Stimulated activated naive CD8-positive, alpha-beta T cell treated with anti-CD3 and anti-CD28 coated beads, Interleukin-15, Interleukin-2, amounts not matched to agents 100 ng/mL and 50 ng/mL, for 24 hours (primary cell): ENCODE data around the gene NRDC.
A peak's percentile ranks its signal among the peaks of the same experiment; 100 is the strongest.

Experiments
- H3K27ac Mint-ChIP-seq: one replicate; pipeline ENCODE4 v1.8.0; 2021; ENCODE audit warnings: mild to moderate bottlenecking, mixed read lengths
- H3K27me3 Mint-ChIP-seq: one replicate; pipeline ENCODE4 v1.8.0; 2021; ENCODE audit warnings: mixed read lengths
- H3K36me3 Mint-ChIP-seq: one replicate; pipeline ENCODE4 v1.8.0; 2021; ENCODE audit warnings: low read depth, mixed read lengths
- H3K4me1 Mint-ChIP-seq: one replicate; pipeline ENCODE4 v1.8.0; 2021; ENCODE audit warnings: low read depth, mixed read lengths
- H3K4me3 Mint-ChIP-seq: one replicate; pipeline ENCODE4 v1.8.0; 2021; ENCODE audit warnings: mild to moderate bottlenecking, mixed read lengths
- H3K9me3 Mint-ChIP-seq: one replicate; pipeline ENCODE4 v1.8.0; 2021; ENCODE audit warnings: mixed read lengths

The NRDC gene, protein sequence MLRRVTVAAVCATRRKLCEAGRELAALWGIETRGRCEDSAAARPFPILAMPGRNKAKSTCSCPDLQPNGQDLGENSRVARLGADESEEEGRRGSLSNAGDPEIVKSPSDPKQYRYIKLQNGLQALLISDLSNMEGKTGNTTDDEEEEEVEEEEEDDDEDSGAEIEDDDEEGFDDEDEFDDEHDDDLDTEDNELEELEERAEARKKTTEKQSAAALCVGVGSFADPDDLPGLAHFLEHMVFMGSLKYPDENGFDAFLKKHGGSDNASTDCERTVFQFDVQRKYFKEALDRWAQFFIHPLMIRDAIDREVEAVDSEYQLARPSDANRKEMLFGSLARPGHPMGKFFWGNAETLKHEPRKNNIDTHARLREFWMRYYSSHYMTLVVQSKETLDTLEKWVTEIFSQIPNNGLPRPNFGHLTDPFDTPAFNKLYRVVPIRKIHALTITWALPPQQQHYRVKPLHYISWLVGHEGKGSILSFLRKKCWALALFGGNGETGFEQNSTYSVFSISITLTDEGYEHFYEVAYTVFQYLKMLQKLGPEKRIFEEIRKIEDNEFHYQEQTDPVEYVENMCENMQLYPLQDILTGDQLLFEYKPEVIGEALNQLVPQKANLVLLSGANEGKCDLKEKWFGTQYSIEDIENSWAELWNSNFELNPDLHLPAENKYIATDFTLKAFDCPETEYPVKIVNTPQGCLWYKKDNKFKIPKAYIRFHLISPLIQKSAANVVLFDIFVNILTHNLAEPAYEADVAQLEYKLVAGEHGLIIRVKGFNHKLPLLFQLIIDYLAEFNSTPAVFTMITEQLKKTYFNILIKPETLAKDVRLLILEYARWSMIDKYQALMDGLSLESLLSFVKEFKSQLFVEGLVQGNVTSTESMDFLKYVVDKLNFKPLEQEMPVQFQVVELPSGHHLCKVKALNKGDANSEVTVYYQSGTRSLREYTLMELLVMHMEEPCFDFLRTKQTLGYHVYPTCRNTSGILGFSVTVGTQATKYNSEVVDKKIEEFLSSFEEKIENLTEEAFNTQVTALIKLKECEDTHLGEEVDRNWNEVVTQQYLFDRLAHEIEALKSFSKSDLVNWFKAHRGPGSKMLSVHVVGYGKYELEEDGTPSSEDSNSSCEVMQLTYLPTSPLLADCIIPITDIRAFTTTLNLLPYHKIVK

DNA sequence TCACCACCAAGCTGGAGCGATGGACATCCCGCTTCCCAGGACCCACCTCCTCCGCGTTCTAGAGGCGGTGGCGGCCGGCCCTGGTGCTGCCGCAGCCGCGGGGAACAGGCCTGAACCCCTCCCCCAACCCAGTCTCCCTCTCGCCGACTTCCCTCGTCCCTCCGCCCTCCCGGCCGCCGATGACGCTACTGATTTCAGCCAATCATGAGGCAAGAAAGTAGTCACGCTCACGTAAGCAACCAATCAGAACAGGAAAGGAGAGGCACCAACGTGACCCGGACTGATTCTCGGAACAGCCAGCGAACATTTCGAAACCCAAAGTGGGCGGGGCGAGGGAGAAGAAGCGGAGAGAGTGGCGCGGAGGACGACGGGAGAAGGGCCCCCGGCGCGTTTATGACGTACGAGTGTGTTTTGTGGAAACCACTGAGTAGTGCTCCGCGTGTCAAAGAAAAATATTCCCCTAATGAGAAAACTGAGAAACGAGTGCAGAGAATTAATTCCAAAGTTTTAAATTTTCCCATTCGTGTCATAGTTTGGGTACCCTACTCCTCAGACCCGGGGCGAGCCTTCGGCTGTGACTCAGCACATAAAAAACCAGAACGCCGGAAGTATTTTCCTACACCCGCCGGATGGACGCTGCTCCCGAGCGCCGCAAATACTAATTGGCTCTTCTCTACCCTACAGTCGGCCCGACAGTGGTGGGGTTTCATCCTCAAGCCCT lies at the start of gene NRDC:
TSS of gene NRDC (minus strand) at position 112 of the 721 bp plus-strand sequence. CDS start 112 bp downstream, outside the sequence.
- peaks cover 4% of the 10 kb centered on the region for H3K4me1 Mint-ChIP-seq
- peaks cover 22% of the 10 kb centered on the region for H3K36me3 Mint-ChIP-seq
- H3K4me3 Mint-ChIP-seq, result no peak within 1 kb of the TSS
- H3K27me3 Mint-ChIP-seq, result peaks cover 13% of the 10 kb centered on the region
- H3K27ac Mint-ChIP-seq, result no peak within 1 kb of the TSS
- no peaks in the 10 kb centered on the region for H3K9me3 Mint-ChIP-seq

DNA sequence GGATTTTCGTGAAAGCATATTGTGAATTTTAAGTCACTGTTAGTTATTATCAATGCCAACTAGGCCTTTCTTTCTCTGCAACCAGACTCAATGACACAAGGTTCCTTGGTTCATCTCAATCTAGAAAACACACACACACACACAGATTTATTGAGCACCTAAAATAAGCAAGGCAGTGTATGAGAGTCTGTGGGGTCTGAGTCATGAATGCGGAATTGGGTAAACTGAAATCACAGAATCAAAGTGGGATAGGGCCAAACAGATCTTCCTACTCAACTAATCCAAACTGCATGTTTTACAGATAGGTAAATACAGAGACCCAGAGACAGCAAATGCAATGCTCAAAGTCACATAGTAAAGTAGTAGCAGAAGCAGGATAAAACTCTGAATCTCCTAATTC lies 48.5 kb upstream of the NRDC start:
- no peaks in the 10 kb centered on the region for H3K4me1 Mint-ChIP-seq
- peaks cover 3% of the 10 kb centered on the region for H3K27me3 Mint-ChIP-seq
- H3K9me3 Mint-ChIP-seq, result no peaks in the 10 kb centered on the region
- H3K36me3 Mint-ChIP-seq, result no peaks in the 10 kb centered on the region
- H3K27ac Mint-ChIP-seq, result no peak overlapping the region
- no peak overlapping the region for H3K4me3 Mint-ChIP-seq

DNA sequence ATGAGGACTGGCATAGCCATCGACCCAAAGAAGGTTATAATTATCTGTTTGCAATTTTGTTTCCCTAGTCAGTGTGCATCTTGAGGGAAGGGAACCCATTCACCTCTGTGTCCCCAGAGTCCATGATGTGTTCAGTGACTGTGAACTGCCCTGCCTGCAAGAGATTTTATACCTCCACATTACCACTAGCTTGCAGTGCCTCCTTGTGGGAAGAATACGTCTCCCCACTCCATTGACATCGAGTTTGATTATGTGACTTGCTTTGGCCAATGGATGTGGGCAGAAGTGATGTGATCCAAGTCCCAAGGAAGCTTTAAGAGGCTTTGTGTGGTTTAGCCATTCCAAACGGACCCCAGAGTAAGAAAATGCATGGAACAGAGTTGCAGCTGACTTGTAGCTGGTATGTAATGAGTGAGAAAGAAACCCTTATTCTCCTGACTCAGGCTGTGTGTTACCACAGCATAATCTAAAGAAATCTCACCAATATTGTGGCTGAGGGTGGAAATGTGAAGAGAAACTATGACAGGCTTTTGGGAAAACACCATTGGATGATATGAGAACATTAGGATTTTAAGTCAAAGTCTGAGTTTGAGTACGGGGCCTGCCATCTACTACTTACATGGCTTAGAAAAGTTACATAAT lies 47.8 kb upstream of the NRDC start:
- Mint-ChIP-seq H3K4me1 (no peaks in the 10 kb centered on the region), H3K4me3 (no peak overlapping the region), H3K27me3 (peaks cover 6% of the 10 kb centered on the region), H3K36me3 (no peaks in the 10 kb centered on the region), H3K27ac (no peak overlapping the region), H3K9me3 (no peaks in the 10 kb centered on the region)

DNA sequence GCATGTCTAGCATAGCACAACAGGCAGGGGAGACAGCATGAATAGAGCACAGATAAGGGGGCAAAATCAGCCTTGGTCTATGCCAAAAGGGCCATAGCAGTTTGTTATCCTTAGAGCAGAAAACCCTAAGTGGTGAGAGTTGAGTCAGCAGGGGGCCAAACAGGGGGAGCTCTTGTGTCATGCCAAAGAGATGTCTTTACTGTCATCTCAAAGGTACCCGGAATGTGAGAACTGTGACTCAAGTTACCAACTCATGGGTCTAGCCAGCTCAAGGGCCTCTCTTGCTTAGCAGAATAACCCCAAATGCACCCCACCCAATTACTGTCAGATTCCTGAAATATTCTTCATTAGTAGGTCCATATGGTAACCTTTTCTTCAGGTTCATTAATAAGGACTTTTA lies 45.9 kb upstream of the NRDC start:
- Mint-ChIP-seq H3K4me1 (no peaks in the 10 kb centered on the region), H3K27ac (no peak overlapping the region), H3K27me3 (peaks cover 19% of the 10 kb centered on the region), H3K4me3 (no peak overlapping the region), H3K36me3 (no peaks in the 10 kb centered on the region), H3K9me3 (no peaks in the 10 kb centered on the region)

DNA sequence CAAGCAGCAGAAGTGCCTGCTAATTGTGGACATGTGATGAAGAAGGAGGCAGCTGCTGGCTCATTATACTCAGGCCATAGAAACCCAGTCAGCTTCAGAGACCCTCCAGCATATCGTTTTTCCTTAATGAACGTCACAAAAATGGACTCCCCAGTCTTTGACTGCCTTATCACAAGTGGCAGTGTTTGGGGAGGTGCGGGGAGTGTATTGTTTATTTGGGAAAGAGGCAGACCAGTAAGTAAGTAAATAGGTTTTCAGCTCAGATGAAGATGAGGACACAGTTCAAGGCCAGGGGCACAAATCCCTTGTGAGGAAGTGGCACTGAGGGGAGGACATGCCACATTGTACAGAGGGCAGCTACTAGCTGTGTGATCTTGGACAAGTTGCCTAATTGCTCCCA lies 43.5 kb upstream of the NRDC start:
- H3K9me3 Mint-ChIP-seq, result no peaks in the 10 kb centered on the region
- peaks cover 28% of the 10 kb centered on the region for H3K27me3 Mint-ChIP-seq
- no peak overlapping the region for H3K4me3 Mint-ChIP-seq
- no peak overlapping the region for H3K27ac Mint-ChIP-seq
- H3K4me1 Mint-ChIP-seq, result no peaks in the 10 kb centered on the region
- H3K36me3 Mint-ChIP-seq, result no peaks in the 10 kb centered on the region

DNA sequence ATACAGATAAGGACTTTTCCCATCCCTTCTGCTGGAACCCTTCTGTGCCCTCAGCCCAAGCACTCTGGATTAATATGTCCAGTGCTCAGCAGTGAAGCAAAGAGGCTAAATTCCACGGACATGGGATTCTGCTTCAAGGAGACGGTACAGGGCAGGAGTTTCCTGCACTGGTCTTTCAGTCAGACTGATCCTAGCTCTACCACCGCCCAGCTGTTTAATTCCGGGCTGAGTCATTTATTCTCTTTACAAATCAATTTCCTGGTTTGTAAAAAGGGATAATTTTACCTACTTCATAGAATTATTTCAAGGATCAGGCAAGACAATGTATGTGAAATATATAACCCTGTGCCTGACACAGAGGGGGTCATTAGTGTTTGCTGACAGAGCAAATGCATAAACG lies 41.6 kb upstream of the NRDC start:
- H3K27ac Mint-ChIP-seq, result no peak overlapping the region
- no peaks in the 10 kb centered on the region for H3K4me1 Mint-ChIP-seq
- H3K9me3 Mint-ChIP-seq, result no peaks in the 10 kb centered on the region
- H3K4me3 Mint-ChIP-seq, result no peak overlapping the region
- peaks cover 31% of the 10 kb centered on the region for H3K27me3 Mint-ChIP-seq
- H3K36me3 Mint-ChIP-seq, result no peaks in the 10 kb centered on the region

DNA sequence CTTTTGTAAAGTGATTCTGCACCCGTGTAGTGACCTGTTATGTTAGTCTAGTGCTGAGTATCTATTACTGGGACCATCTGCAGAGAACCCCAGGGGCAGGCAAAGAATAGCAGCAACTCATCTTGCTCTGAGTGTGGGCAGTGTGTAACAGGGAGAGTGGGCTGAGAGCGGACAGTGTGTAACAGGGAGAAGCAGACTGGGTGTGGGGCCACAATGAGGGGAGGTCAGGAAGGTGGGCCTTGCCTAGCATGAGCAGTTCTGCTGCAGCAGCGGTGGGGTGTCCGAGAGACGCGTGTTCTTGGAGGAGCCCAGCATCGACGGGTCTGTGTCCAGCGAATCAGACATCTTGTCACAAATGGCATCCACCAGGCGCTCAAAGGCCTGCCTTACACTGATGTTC lies 41.2 kb upstream of the NRDC start:
- no peaks in the 10 kb centered on the region for H3K9me3 Mint-ChIP-seq
- no peaks in the 10 kb centered on the region for H3K4me1 Mint-ChIP-seq
- H3K27me3 Mint-ChIP-seq, result peaks cover 31% of the 10 kb centered on the region
- no peak overlapping the region for H3K27ac Mint-ChIP-seq
- no peak overlapping the region for H3K4me3 Mint-ChIP-seq
- no peaks in the 10 kb centered on the region for H3K36me3 Mint-ChIP-seq

DNA sequence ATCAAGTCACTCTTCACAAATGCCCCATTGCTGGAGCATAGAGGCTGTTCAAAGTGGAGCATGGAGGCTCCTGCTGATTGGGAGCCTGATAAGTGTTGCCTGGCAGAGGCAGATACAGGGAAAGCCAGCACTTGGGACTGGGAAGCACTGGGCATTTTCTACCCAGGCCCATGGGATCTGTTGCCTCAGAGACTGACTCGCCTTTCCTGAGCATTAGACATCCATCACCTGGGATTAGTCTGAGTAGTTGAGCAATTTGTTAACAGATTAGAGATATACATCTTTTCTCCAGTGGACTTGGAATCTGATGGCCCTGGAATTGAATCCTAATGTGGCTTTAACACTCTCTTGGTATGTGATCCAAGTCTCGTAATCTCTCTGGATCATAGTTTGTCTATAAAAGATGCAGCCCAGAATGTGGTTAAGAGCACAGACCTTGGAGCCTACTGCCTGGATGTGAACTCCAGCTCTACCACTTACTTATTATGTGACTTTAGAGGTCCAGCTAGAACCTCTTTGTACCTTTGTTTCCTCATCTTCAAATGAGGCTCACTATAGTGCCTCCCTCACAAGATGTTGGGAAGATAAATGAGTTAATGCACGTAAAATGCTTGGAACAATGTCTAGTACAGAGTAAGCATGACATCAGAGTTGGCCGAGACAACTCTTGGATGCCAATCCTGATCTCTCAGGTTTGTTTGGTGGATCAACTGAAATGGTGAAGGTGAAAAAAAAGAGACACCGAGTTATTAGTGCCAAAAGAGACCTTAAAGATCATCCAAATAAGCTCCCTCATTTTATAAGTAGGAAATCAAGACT lies 38.3 kb upstream of the NRDC start:
- peaks cover 37% of the 10 kb centered on the region for H3K27me3 Mint-ChIP-seq
- no peak overlapping the region for H3K27ac Mint-ChIP-seq
- H3K4me1 Mint-ChIP-seq, result no peaks in the 10 kb centered on the region
- H3K4me3 Mint-ChIP-seq, result no peak overlapping the region
- no peaks in the 10 kb centered on the region for H3K9me3 Mint-ChIP-seq
- H3K36me3 Mint-ChIP-seq, result no peaks in the 10 kb centered on the region

DNA sequence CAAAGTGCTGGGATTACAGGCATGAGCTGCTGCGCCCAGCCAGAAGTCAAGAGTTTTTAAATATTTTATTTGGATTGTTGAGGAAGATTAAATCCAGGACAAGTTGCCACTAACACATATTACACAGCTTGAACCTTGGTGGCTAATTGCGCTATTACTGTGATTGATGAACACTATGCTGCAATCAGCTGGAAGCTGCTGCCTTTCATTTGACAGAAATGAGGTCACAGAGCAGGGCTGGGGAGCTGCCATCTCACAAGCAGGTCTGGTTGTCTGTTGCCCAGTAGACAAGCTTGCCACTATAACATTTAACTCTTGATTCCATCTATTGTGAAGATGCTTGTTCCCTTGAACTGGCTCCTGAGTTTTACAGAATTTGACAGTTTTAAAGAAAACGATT lies 37.4 kb upstream of the NRDC start:
- Mint-ChIP-seq H3K4me3 (no peak overlapping the region), H3K4me1 (no peaks in the 10 kb centered on the region), H3K27ac (no peak overlapping the region), H3K36me3 (no peaks in the 10 kb centered on the region), H3K9me3 (no peaks in the 10 kb centered on the region), H3K27me3 (peaks cover 30% of the 10 kb centered on the region)

DNA sequence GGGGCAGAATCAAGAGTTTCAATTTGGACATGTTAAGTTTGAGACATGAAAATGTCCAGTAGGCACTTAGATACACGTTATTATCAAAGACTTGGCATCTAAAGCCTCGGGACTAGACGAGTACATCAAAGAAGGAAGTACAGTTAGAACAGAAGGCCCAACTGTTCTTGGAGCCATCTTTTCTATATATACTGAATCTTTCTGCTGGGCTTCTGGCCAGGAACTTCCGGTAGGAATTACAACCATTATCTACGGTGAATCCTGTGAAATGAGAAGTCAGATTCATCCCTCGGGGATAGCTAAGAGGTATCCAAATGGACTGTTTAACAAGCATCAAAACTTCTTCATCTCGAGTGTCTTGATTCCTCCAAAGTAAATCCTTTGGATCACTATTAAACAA lies 34.4 kb upstream of the NRDC start:
- peaks cover 14% of the 10 kb centered on the region for H3K27me3 Mint-ChIP-seq
- H3K27ac Mint-ChIP-seq, result no peak overlapping the region
- H3K4me1 Mint-ChIP-seq, result no peaks in the 10 kb centered on the region
- H3K4me3 Mint-ChIP-seq, result no peak overlapping the region
- H3K9me3 Mint-ChIP-seq, result no peaks in the 10 kb centered on the region
- no peaks in the 10 kb centered on the region for H3K36me3 Mint-ChIP-seq

DNA sequence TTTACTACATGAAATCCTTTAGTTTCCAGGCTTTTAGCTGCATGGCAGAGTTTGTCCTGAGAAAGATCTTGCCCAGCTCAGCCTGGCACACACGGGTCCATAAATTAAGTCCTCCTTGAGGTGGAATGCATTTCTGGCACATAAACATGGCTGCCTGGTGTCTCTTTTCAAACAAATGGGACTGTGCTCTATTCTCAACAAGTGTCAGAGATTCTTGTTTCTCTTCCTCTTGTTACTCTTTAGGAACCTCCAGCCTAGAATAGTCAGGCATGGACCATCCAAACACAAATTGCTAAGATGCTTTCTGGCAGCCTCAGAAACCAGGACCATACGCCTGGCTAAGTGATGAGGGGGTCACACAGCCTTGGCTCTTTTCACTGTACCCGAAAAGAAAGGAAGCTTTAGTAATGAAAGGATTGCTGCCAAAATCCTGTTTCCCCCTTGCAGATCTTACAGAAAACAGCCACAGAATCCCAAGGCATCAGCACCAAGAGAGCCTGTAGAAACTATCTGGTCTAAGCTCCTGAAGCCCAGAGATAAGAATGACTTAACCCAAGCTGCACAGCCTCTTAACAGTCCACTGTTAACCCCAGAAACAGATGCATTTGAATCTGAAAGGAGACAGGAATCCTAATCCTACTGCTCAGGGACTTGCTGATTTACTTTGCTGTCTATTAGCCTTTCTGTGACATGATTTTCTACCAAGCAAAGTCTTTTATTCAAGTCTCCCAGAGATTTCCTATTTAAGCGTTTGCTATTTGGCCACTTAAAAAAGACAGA lies 31.9 kb upstream of the NRDC start:
- H3K4me3 Mint-ChIP-seq, result no peak overlapping the region
- no peak overlapping the region for H3K27ac Mint-ChIP-seq
- no peaks in the 10 kb centered on the region for H3K36me3 Mint-ChIP-seq
- peaks cover 8% of the 10 kb centered on the region for H3K27me3 Mint-ChIP-seq
- no peaks in the 10 kb centered on the region for H3K4me1 Mint-ChIP-seq
- H3K9me3 Mint-ChIP-seq, result no peaks in the 10 kb centered on the region

DNA sequence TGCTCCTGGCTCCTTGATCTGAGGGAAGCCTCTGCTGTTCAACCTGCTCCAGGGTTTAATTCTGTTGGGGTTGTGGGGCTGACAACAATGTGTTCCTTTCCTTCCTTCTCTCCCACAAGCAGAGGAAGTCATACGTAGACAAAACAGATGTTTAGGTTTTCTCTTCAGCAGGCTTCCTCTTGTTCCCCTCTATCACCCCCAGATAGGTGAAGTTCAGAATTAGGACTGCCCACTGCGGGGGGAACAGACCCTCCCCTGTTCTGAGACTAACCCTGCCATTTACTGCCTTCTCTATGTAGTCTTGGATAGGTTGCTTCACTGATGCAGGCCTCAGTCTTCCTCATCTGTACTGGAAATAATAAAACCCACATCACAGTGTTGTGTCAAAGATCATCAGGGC lies 30.0 kb upstream of the NRDC start:
- Mint-ChIP-seq H3K27ac (no peak overlapping the region), H3K36me3 (no peaks in the 10 kb centered on the region), H3K27me3 (peaks cover 8% of the 10 kb centered on the region), H3K9me3 (no peaks in the 10 kb centered on the region), H3K4me3 (no peak overlapping the region), H3K4me1 (no peaks in the 10 kb centered on the region)

DNA sequence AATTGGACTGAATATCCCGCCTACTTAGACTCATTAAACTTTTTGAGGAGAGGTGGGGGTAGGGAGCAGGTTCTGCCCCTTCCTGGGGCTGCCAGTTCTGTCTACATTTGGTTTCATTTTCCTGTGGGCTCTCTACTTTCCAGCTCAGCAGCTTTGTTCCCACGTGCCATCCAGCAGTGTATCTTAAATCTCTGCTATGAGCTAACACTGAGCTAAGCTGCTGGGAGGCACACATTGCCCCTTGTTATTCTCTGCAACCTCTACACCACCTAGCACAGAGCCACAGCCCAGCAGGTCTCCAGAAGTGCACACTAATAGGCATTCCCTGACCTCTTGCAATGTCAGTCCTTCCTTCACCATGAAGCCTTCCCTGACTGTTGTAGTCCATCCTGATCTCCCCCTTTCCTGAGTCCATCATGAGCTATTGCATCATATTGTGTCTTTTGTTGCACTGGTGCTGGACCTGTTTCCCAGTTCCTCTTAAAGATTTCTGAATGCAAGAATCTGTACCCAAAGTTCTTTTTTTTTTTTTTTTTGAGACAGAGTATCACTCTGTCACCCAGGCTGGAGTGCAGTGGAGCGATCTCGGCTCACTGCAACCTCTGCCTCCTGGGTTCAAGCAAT lies 28.7 kb upstream of the NRDC start:
- Mint-ChIP-seq H3K9me3 (no peaks in the 10 kb centered on the region), H3K36me3 (no peaks in the 10 kb centered on the region), H3K4me3 (no peak overlapping the region), H3K27me3 (peaks cover 2% of the 10 kb centered on the region), H3K27ac (peak overlapping the region; percentile 29), H3K4me1 (no peaks in the 10 kb centered on the region)
